Keratinocyte (primary cell): ENCODE data around the gene SLC25A21. TPM values are rescaled to one million over a fixed set of nuclear protein-coding genes. Genes with fewer than 3 reads are reported as not detected.

ENCODE experiments used
- DNase-seq: peaks from one replicate; pipeline ENCODE4 v3.0.0-alpha.2; 2011; ENCODE audit warnings: low read depth, missing footprints, low spot score
- FAIRE-seq: peaks from 2 replicates; lab custom pipeline; 2011; peaks lifted over from hg19 to GRCh38; lab: Jason Lieb, UNC
- H2AFZ ChIP-seq: 2 replicates; pipeline ENCODE4 v1.6.0; 2012; ENCODE audit warnings: low read length, control low read depth, inconsistent platforms; ENCODE audit not compliant: control insufficient read depth
- H3K27ac ChIP-seq: 2 replicates; pipeline ENCODE4 v1.5.1; 2011; ENCODE audit warnings: low read length; ENCODE audit not compliant: control insufficient read depth, insufficient read depth
- H3K27me3 ChIP-seq: 3 replicates; pipeline ENCODE4 v1.6.0; 2011; ENCODE audit warnings: low read length; ENCODE audit not compliant: control insufficient read depth, insufficient read depth; ENCODE audit errors: extremely low read depth
- H3K36me3 ChIP-seq, 2 experiments: 2 replicates in 1 of 2; 3 replicates in 1 of 2; pipeline ENCODE4 v1.5.1; 2011; ENCODE audit warnings: low read length in 2 of 2, mild to moderate bottlenecking in 1 of 2; ENCODE audit not compliant: control insufficient read depth in 2 of 2, insufficient read depth in 2 of 2; ENCODE audit errors: extremely low read depth in 1 of 2
- H3K4me1 ChIP-seq: 3 replicates; pipeline ENCODE4 v1.5.1; 2011; ENCODE audit warnings: low read length; ENCODE audit not compliant: control insufficient read depth, insufficient read depth; ENCODE audit errors: extremely low read depth
- H3K4me2 ChIP-seq: 3 replicates; pipeline ENCODE4 v1.6.0; 2011; ENCODE audit warnings: low read depth, low read length; ENCODE audit not compliant: control insufficient read depth, insufficient read depth; ENCODE audit errors: extremely low read depth
- H3K4me3 ChIP-seq, 3 experiments: fragments of 200-600 bp in 1 of 3; sonication (generic) in 1 of 3; 2 replicates in 2 of 3; 3 replicates in 1 of 3; pipeline ENCODE4 v1.5.1; 2011 to 2016; ENCODE audit warnings: low read length in 3 of 3, mild to moderate bottlenecking in 3 of 3, control low read depth in 2 of 3, inconsistent platforms in 1 of 3, low read depth in 1 of 3, mixed read lengths in 1 of 3, mixed run types in 1 of 3, moderate library complexity in 1 of 3; ENCODE audit not compliant: control insufficient read depth in 2 of 3, insufficient read depth in 2 of 3; ENCODE audit errors: extremely low read depth in 1 of 3
- H3K79me2 ChIP-seq: 2 replicates; pipeline ENCODE4 v1.6.0; 2012; ENCODE audit warnings: low read length; ENCODE audit not compliant: control insufficient read depth, insufficient read depth
- H3K9ac ChIP-seq: 3 replicates; pipeline ENCODE4 v1.6.0; 2011; ENCODE audit warnings: low read length; ENCODE audit not compliant: control insufficient read depth, insufficient read depth; ENCODE audit errors: extremely low read depth
- H3K9me1 ChIP-seq: 3 replicates; pipeline ENCODE4 v1.6.0; 2011; ENCODE audit warnings: low read length; ENCODE audit not compliant: control insufficient read depth, insufficient read depth; ENCODE audit errors: extremely low read depth
- H3K9me3 ChIP-seq: 2 replicates; pipeline ENCODE4 v1.5.1; 2012; ENCODE audit warnings: low read depth, low read length; ENCODE audit not compliant: control insufficient read depth
- H4K20me1 ChIP-seq: 3 replicates; pipeline ENCODE4 v1.6.0; 2011; ENCODE audit warnings: low read length; ENCODE audit not compliant: control insufficient read depth, insufficient read depth; ENCODE audit errors: extremely low read depth
- EZH2 ChIP-seq: IDR thresholded peaks from one replicate; pipeline ENCODE4 v1.6.1; 2012; ENCODE audit warnings: inconsistent platforms, mild to moderate bottlenecking, low read length, moderate library complexity
- dilution Hi-C: fragments of 300-500 bp; cut with MboI; formaldehyde crosslinking; loops from one replicate; pipeline ENCODE4 v1.7.0; 2020; ENCODE audit warnings: low sequenced_read_pairs; ENCODE audit not compliant: extremely low pct_ligation_motif_present
- polyA plus RNA-seq, 5 experiments: library from polyadenylated mRNA; depleted of rRNA in 3 of 5; stranded (reverse) in 3 of 5; stranded (forward) in 1 of 5; unstranded in 1 of 5; fragments of >200 nt; gene quantifications; 1 replicate in 1 of 5; 2 replicates in 3 of 5; 3 replicates in 1 of 5; pipeline versions ENCODE4 v1.2.1 to v1.2.3, GENCODE V29; 2011 to 2012; ENCODE audit warnings: missing spikeins in 2 of 5, low read depth in 1 of 5, low replicate concordance in 1 of 5
- TF ChIP-seq, protein P1 (sequence below), 3 experiments: IDR thresholded peaks in 1 of 3; conservative IDR thresholded peaks in 1 of 3; optimal IDR thresholded peaks in 1 of 3; 2 replicates in 2 of 3; 3 replicates in 1 of 3; pipeline versions ENCODE3 to v1.5.1; 2011; ENCODE audit warnings: low read length in 3 of 3, mild to moderate bottlenecking in 3 of 3, moderate library complexity in 2 of 3, control low read depth in 1 of 3, inconsistent platforms in 1 of 3; ENCODE audit not compliant: insufficient read depth in 2 of 3; ENCODE audit errors: extremely low read depth in 1 of 3

The SLC25A21 gene
- polyA plus RNA-seq, 1 donor (not counting 4 experiments of a cell fraction or from before 2014, with no cell fraction given), result 0.66 TPM

DNA sequence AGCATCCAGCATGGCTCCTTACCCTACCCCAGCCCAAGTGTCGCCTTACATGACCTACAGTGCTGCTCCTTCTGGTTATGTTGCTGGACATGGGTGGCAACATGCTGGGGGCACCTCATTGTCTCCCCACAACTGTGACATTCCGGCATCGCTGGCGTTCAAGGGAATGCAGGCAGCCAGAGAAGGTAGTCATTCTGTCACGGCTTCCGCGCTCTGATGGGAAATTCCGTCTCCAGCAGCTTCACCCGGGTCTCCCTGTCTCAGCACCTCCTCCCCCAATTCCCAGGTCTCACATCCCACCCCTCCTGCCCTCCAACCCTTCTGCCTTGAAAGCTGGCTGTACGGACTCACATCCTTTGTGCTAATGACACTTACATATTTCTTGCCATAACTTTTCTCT is 496.2 kb downstream of the SLC25A21 start:
- H3K36me3 ChIP-seq, result no peaks in the 10 kb centered on the region
- dilution Hi-C loops, result no loop called here
- FAIRE-seq (no peak), DNase-seq (no peak)
- no peaks in the 10 kb centered on the region for H3K27me3 ChIP-seq
- no peaks in the 10 kb centered on the region for H3K4me1 ChIP-seq
- no peak overlapping the region for H3K4me2 ChIP-seq
- H3K9me3 ChIP-seq, result no peaks in the 10 kb centered on the region
- no peaks in the 10 kb centered on the region for H3K79me2 ChIP-seq
- no peak overlapping the region for H3K4me3 ChIP-seq
- H3K27ac ChIP-seq, result no peak overlapping the region
- H4K20me1 ChIP-seq, result no peaks in the 10 kb centered on the region
- TF ChIP-seq, protein P1, sequence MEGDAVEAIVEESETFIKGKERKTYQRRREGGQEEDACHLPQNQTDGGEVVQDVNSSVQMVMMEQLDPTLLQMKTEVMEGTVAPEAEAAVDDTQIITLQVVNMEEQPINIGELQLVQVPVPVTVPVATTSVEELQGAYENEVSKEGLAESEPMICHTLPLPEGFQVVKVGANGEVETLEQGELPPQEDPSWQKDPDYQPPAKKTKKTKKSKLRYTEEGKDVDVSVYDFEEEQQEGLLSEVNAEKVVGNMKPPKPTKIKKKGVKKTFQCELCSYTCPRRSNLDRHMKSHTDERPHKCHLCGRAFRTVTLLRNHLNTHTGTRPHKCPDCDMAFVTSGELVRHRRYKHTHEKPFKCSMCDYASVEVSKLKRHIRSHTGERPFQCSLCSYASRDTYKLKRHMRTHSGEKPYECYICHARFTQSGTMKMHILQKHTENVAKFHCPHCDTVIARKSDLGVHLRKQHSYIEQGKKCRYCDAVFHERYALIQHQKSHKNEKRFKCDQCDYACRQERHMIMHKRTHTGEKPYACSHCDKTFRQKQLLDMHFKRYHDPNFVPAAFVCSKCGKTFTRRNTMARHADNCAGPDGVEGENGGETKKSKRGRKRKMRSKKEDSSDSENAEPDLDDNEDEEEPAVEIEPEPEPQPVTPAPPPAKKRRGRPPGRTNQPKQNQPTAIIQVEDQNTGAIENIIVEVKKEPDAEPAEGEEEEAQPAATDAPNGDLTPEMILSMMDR (optimal IDR thresholded peaks at IDR 0.05 in 1 of 3, IDR thresholded peaks at IDR 0.05 in 1 of 3, conservative IDR thresholded peaks at IDR 0.05 in 1 of 3; ENCODE audit: extremely low read depth in 1 of 3, insufficient read depth in 2 of 3, low read length in 3 of 3), result no peak
- TF ChIP-seq EZH2, result no peak
- no peaks in the 10 kb centered on the region for H3K9me1 ChIP-seq
- H3K9ac ChIP-seq, result no peak overlapping the region
- no peak overlapping the region for H2AFZ ChIP-seq

DNA sequence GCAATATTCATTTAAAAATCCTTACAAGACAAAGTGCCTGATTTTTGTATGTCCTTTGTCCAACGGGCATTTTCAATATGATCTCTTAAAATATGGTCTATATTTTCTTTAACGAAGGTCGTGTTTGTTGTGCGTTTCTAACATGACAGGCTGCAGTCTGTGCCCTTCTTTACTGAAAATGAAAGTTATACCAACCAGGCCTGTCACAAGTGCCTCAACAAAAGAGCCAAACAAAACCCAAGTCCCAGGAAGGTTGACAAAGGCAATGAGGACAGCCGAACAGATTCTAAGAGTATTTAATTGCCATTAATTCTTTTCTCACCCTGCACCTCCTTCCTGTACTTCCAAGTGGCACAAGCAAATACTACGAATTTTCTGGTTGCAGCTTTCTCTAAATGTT is 496.8 kb downstream of the SLC25A21 start:
- no peaks in the 10 kb centered on the region for H3K79me2 ChIP-seq

More for the DNA sequence above, 496.8 kb downstream of the SLC25A21 start:
- TF ChIP-seq, protein P1 (optimal IDR thresholded peaks at IDR 0.05 in 1 of 3, IDR thresholded peaks at IDR 0.05 in 1 of 3, conservative IDR thresholded peaks at IDR 0.05 in 1 of 3; ENCODE audit: extremely low read depth in 1 of 3, insufficient read depth in 2 of 3, low read length in 3 of 3), result no peak
- TF ChIP-seq EZH2, result no peak
- dilution Hi-C loops, result no loop called here
- H3K27me3 ChIP-seq, result no peaks in the 10 kb centered on the region
- no peak overlapping the region for H3K4me3 ChIP-seq
- no peaks in the 10 kb centered on the region for H3K9me3 ChIP-seq
- H3K36me3 ChIP-seq, result no peaks in the 10 kb centered on the region
- H2AFZ ChIP-seq, result no peak overlapping the region
- no peaks in the 10 kb centered on the region for H4K20me1 ChIP-seq
- no peaks in the 10 kb centered on the region for H3K4me1 ChIP-seq
- FAIRE-seq (no peak), DNase-seq (no peak)
- H3K9ac ChIP-seq, result no peak overlapping the region
- H3K4me2 ChIP-seq, result no peak overlapping the region
- H3K27ac ChIP-seq, result no peak overlapping the region
- no peaks in the 10 kb centered on the region for H3K9me1 ChIP-seq
